HepG2 (cell line): ENCODE measurements around the gene NAB1. TPM values are rescaled to one million over a fixed set of nuclear protein-coding genes. Genes with fewer than 3 reads are reported as not detected.

ENCODE experiments used
- ATAC-seq: fragments of 200-7000 bp; cut with Tn5 transposase; 3 replicates; pipeline ENCODE4 v1.9.1; 2020; ENCODE audit warnings: mild to moderate bottlenecking, moderate library complexity
- BruUV-seq: library from RNA; stranded (reverse); fragments of 400-500 nt; replicated peaks from 2 replicates; lab custom pipeline; 2021; lab: Mats Ljungman, UMichigan
- CTCF ChIA-PET: fragments of 300-600 bp; formaldehyde crosslinking; extraction: SDS; loops from one replicate; lab custom pipeline; 2021; ENCODE audit warnings: low total read pairs, inconsistent platforms, low intra/inter-chr PET ratio; lab: Yijun Ruan, JAX
- POLR2A ChIA-PET: fragments of 350-600 bp; sonication (Branson Sonifier 250); formaldehyde crosslinking; loops from one replicate; lab custom pipeline; 2020; ENCODE audit warnings: antibody characterized with exemption, inconsistent platforms; lab: Yijun Ruan, JAX
- DNase-seq: peaks from one replicate; pipeline ENCODE4 v3.0.0-alpha.2; 2015; ENCODE audit warnings: low spot score
- FAIRE-seq: peaks from 3 replicates; lab custom pipeline; 2011; peaks lifted over from hg19 to GRCh38; lab: Jason Lieb, UNC
- H2AFZ ChIP-seq: one replicate; pipeline ENCODE4 v1.6.1; 2011; ENCODE audit warnings: low read length, inconsistent platforms
- H3K27ac ChIP-seq: fragments of 300-600 bp; 3 replicates; pipeline ENCODE4 v1.8.0; 2011; ENCODE audit warnings: mixed run types, mild to moderate bottlenecking, mixed read lengths, low read length, inconsistent platforms; ENCODE audit not compliant: insufficient read depth; ENCODE audit errors: extremely low read length
- H3K27me3 ChIP-seq, 2 experiments: fragments of 200-600 bp in 1 of 2; 2 replicates in 1 of 2; 3 replicates in 1 of 2; pipeline versions ENCODE4 v1.6.0 to v1.8.0; 2011; ENCODE audit warnings: low read length in 2 of 2, mild to moderate bottlenecking in 2 of 2, moderate library complexity in 2 of 2, inconsistent platforms in 1 of 2; ENCODE audit not compliant: insufficient read depth in 2 of 2, control insufficient read depth in 1 of 2
- H3K36me3 ChIP-seq, 2 experiments: fragments of 200-600 bp in 1 of 2; replicated peaks in 1 of 2; 2 replicates in 1 of 2; 3 replicates in 1 of 2; pipeline versions ENCODE4 v1.5.1 to v1.8.0; 2011; ENCODE audit warnings: low read length in 2 of 2, inconsistent platforms in 1 of 2; ENCODE audit not compliant: insufficient read depth in 2 of 2, control insufficient read depth in 1 of 2
- H3K4me1 ChIP-seq: 2 replicates; pipeline ENCODE4 v1.5.1; 2012; ENCODE audit warnings: low read length, inconsistent platforms; ENCODE audit not compliant: insufficient read depth
- H3K4me2 ChIP-seq: 2 replicates; pipeline ENCODE4 v1.6.0; 2011; ENCODE audit warnings: low read depth, low read length, inconsistent platforms
- H3K4me3 ChIP-seq, 3 experiments: fragments of 200-600 bp in 1 of 3; sonication (generic), shearing (Covaris generic) in 1 of 3; replicated peaks in 1 of 3; 2 replicates each; pipeline ENCODE4 v1.5.1; 2011 to 2016; ENCODE audit warnings: low read length in 3 of 3, inconsistent platforms in 2 of 3, low read depth in 2 of 3, mild to moderate bottlenecking in 2 of 3, control low read depth in 1 of 3, mixed read lengths in 1 of 3; ENCODE audit not compliant: insufficient read depth in 1 of 3
- H3K79me2 ChIP-seq: one replicate; pipeline ENCODE4 v1.6.1; 2011; ENCODE audit warnings: low read length, inconsistent platforms; ENCODE audit not compliant: insufficient read depth
- H3K9ac ChIP-seq: 2 replicates; pipeline ENCODE4 v1.6.0; 2011; ENCODE audit warnings: mild to moderate bottlenecking, low read depth, low read length, inconsistent platforms; ENCODE audit not compliant: insufficient read depth
- H3K9me3 ChIP-seq: 2 replicates; pipeline ENCODE4 v1.5.1; 2012; ENCODE audit warnings: mild to moderate bottlenecking, low read length
- H4K20me1 ChIP-seq: 2 replicates; pipeline ENCODE4 v1.6.0; 2011; ENCODE audit warnings: inconsistent platforms, mild to moderate bottlenecking, low read length, moderate library complexity; ENCODE audit not compliant: insufficient read depth
- CC2D1A ChIP-seq: sonication (generic); formaldehyde crosslinking; IDR thresholded peaks from 2 replicates; pipeline ENCODE4 v1.8.1; 2023; ENCODE audit warnings: mild to moderate bottlenecking, missing genetic modification reagents
- FOSL2 ChIP-seq: sonication (generic); formaldehyde crosslinking; IDR thresholded peaks from 2 replicates; pipeline ENCODE4 v1.4.0; 2020; ENCODE audit warnings: missing genetic modification reagents
- GATAD2A ChIP-seq: IDR thresholded peaks from 2 replicates; pipeline ENCODE4 v1.6.1; 2016
- HMGXB3 ChIP-seq: sonication (generic); formaldehyde crosslinking; IDR thresholded peaks from 2 replicates; pipeline ENCODE4 v1.4.0; 2020; ENCODE audit warnings: missing genetic modification reagents, borderline replicate concordance
- HOXA9 ChIP-seq: sonication (generic); formaldehyde crosslinking; IDR thresholded peaks from 2 replicates; pipeline ENCODE4 v1.8.1; 2022; ENCODE audit warnings: missing genetic modification reagents, mild to moderate bottlenecking, moderate library complexity, borderline replicate concordance
- KDM5B ChIP-seq: sonication (generic); formaldehyde crosslinking; IDR thresholded peaks from 2 replicates; pipeline ENCODE4 v1.4.0; 2020; ENCODE audit warnings: missing genetic modification reagents, mild to moderate bottlenecking, borderline replicate concordance
- KLF15 ChIP-seq: sonication (generic); formaldehyde crosslinking; IDR thresholded peaks from 2 replicates; pipeline ENCODE4 v1.8.1; 2023; ENCODE audit warnings: borderline replicate concordance, mild to moderate bottlenecking, inconsistent platforms, missing genetic modification reagents, mixed read lengths
- KLF9 ChIP-seq: IDR thresholded peaks from 2 replicates; pipeline ENCODE4 v1.6.1; 2016; ENCODE audit warnings: low read depth
- MXD1 ChIP-seq: sonication (generic); formaldehyde crosslinking; IDR thresholded peaks from 2 replicates; pipeline ENCODE4 v1.4.0; 2020; ENCODE audit warnings: mild to moderate bottlenecking, missing genetic modification reagents
- SALL1 ChIP-seq: sonication (generic); formaldehyde crosslinking; IDR thresholded peaks from 2 replicates; pipeline ENCODE4 v1.8.0; 2022; ENCODE audit warnings: mild to moderate bottlenecking, missing genetic modification reagents
- TOE1 ChIP-seq: sonication (generic); formaldehyde crosslinking; IDR thresholded peaks from 2 replicates; pipeline ENCODE4 v1.4.0; 2020; ENCODE audit warnings: mild to moderate bottlenecking, missing genetic modification reagents
- ZEB1 ChIP-seq: IDR thresholded peaks from 2 replicates; pipeline ENCODE4 v1.6.1; 2012; ENCODE audit warnings: mild to moderate bottlenecking, low read depth, inconsistent platforms; ENCODE audit not compliant: insufficient replicate concordance
- ZNF124 ChIP-seq: sonication (generic); formaldehyde crosslinking; IDR thresholded peaks from 2 replicates; pipeline ENCODE4 v1.4.0; 2020; ENCODE audit warnings: missing genetic modification reagents
- ZNF136 ChIP-seq: sonication (generic); formaldehyde crosslinking; IDR thresholded peaks from 2 replicates; pipeline ENCODE4 v1.8.1; 2022; ENCODE audit warnings: low read depth, mild to moderate bottlenecking, moderate library complexity, missing genetic modification reagents
- ZNF30 ChIP-seq: sonication (generic); formaldehyde crosslinking; IDR thresholded peaks from 2 replicates; pipeline ENCODE4 v1.5.0; 2020; ENCODE audit warnings: mild to moderate bottlenecking, missing genetic modification reagents
- ZNF740 ChIP-seq: sonication (generic); formaldehyde crosslinking; IDR thresholded peaks from 2 replicates; pipeline ENCODE4 v1.4.0; 2020; ENCODE audit warnings: missing genetic modification reagents
- WGBS: methylation state at CpG from one replicate; pipeline ENCODE4 v1.1.6; 2017; ENCODE audit warnings: low lambda C conversion rate; 5-methylcytosine and 5-hydroxymethylcytosine counted together
- in situ Hi-C: cut with HindIII; loops from 2 replicates; pipeline ENCODE4 v1.10.0; 2017; ENCODE audit warnings: low pct_unique_long_range_greater_than_20kb; ENCODE audit not compliant: extremely low pct_ligation_motif_present
- intact Hi-C: fragments of 100-400 bp; cut with micrococcal nuclease; formaldehyde crosslinking; loops from one replicate; pipeline ENCODE4 v1.10.0; 2022; ENCODE audit not compliant: unreplicated experiment
- polyA plus RNA-seq, 8 experiments: library from polyadenylated mRNA; depleted of rRNA in 3 of 8; stranded (reverse) in 7 of 8; unstranded in 1 of 8; fragments of >200 nt; fragmentation: Illumina TruSeq in 4 of 8; extraction: Trizol in 4 of 8; gene quantifications; 2 replicates each; pipeline versions ENCODE4 v1.2.1 to v1.2.3, GENCODE V29; 2011 to 2016; ENCODE audit warnings: low read depth in 4 of 8, missing spikeins in 1 of 8, mixed read lengths in 1 of 8; ENCODE audit not compliant: insufficient read depth in 1 of 8
- total RNA-seq, 5 experiments: library from RNA; depleted of rRNA; stranded (reverse); fragments of >200 nt; fragmentation: Illumina TruSeq; extraction: Trizol; gene quantifications; 2 replicates each; pipeline ENCODE4 v1.2.3, GENCODE V29; 2016; ENCODE audit warnings: low read depth in 1 of 5

NAB1 gene
- total and polyA plus RNA-seq, 2 of the 13 experiments (the other 11 are each of a cell fraction or from before 2014, with no cell fraction given), result 24.5 to 46.0 TPM

GRCh38 chr2:190720691-190721090 lies 71.8 kb downstream of the NAB1 start:
- intact Hi-C loops, result no loop called here
- ChIA-PET CTCF (no interaction called here), POLR2A (no interaction called here)
- no peak overlapping the region for H3K4me2 ChIP-seq
- no peak overlapping the region for H2AFZ ChIP-seq
- BruUV-seq, result no TSS peak
- no peaks in the 10 kb centered on the region for H4K20me1 ChIP-seq
- no peaks in the 10 kb centered on the region for H3K4me1 ChIP-seq
- no peak overlapping the region for H3K9ac ChIP-seq
- H3K4me3 ChIP-seq, result no peak overlapping the region
- ATAC-seq, result no peak
- no peaks in the 10 kb centered on the region for H3K9me3 ChIP-seq
- in situ Hi-C loops, result no loop called here
- no peak for FAIRE-seq
- no peaks in the 10 kb centered on the region for H3K36me3 ChIP-seq
- no peak for DNase-seq
- no peaks in the 10 kb centered on the region for H3K79me2 ChIP-seq
- TF ChIP-seq GATAD2A (CRISPR knock-in tag) (no peak), SALL1 (CRISPR knock-in tag) (no peak), ZEB1 (no peak), TOE1 (CRISPR knock-in tag) (no peak), KLF9 (no peak), MXD1 (CRISPR knock-in tag) (no peak), ZNF30 (CRISPR knock-in tag) (no peak), KDM5B (CRISPR knock-in tag) (no peak), ZNF124 (CRISPR knock-in tag) (no peak), HMGXB3 (CRISPR knock-in tag) (no peak), FOSL2 (no peak), CC2D1A (CRISPR knock-in tag) (no peak), KLF15 (no peak), HOXA9 (no peak), ZNF740 (no peak), ZNF136 (CRISPR knock-in tag) (no peak)
- TF ChIP-seq, all 625 proteins: peak for 0
- Histone ChIP-seq H3K27ac (no peak overlapping the region), H3K27me3 (peaks cover 2 to 10% of the 10 kb centered on the region in 2 experiments; a peak in 4 of 5 replicates)
- 38% methylated on average over 1 of the region's 1 CpG for WGBS
